GM18951 (cell line): ENCODE data around the gene USP11.

ENCODE experiments used
- POLR2A ChIP-seq: IDR thresholded peaks from 4 replicates; pipeline ENCODE4 v1.6.1; 2011; ENCODE audit warnings: mild to moderate bottlenecking; ENCODE audit not compliant: insufficient read length, insufficient read depth; ENCODE audit errors: extremely low read depth
- in situ Hi-C: fragments of 300-500 bp; cut with MboI; formaldehyde crosslinking; loops from one replicate; pipeline ENCODE4 v1.12.0; 2022; ENCODE audit warnings: low sequenced_read_pairs, mixed read lengths, inconsistent platforms; ENCODE audit not compliant: unreplicated experiment

USP11 gene

DNA sequence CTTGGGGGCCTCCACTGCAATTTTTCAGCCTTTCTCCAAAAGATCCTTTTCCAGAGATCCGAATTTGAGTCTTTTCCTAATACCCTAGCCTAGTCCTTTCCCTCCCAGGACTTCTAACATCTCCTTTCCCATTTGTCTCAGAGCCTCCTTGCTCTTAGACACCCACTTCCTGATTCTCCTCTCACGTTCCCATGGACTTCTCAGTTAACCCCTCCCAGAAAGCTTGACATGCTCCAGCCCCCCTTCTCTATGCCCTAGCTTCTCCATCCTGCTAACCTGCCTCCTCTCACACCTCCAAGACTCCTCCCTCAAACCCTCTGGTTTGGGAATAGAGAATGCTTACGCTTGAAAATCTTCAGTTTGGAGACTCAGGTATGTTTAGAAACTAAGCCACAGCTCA, 36.7 kb upstream of the USP11 start:
- in situ Hi-C loops, result loop anchor here (25.0 kb wide), 1 partner anchor 316 kb away; no protein-coding TSS in a partner anchor

DNA sequence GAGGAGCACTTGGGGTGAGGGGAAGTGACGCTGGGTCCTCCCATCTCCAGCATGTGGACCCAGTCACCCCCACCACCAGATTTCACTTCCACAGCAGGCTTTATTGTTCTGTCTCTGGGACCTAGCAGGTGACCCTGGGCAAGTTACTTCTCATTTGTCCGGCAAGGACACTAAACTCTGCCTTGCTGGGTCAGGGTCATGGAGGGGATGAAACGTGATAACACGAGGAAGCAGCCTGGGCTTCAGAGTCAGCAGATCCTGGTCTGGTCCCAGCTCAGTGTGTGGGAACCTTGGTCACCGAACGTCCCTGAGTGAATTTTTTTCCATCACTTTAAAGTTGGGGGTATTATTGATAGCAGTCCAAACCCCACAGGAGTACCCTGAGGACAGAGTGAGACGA, 35.3 kb upstream of the USP11 start:
- TF ChIP-seq POLR2A, result no peak
- in situ Hi-C loops, result loop anchor here (25.0 kb wide), 1 partner anchor 315 kb away; no protein-coding TSS in a partner anchor

More for the DNA sequence above, 36.7 kb upstream of the USP11 start:
- no peak for TF ChIP-seq POLR2A

DNA sequence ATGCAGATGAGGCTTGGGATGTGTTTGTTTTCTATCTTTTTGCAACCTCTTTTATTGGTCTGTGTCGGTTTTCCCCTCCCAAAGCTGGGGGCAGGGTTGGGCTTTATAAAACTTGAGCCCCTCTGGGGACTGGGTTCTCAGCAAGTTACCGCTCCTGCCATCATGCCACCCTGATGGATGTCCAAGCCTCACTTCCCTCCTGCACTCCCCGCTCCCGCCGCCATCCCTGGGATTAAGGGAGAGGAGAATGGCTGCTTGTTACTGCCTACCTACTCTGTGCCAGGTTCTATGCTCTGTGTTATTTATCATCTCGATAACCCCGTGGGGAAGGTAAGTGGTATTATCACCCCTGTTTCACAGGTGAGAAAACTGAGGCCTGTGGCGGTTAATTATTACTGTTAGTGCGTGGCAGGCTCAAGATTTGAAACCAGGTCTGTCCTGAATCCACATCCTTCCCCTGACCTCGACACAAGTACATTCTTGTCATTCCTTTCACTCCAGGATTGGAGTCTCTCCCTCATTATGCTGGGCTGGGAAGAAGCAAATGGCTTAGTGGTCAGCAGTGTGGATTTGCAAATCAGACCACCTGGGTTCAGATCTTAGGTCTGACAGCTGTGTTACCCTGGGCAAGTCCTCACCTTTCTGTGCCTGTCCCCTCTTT, 34.7 kb upstream of the USP11 start:
- TF ChIP-seq POLR2A, result no peak
- in situ Hi-C loops, result loop anchor here (25.0 kb wide), 1 partner anchor 314 kb away; no protein-coding TSS in a partner anchor

DNA sequence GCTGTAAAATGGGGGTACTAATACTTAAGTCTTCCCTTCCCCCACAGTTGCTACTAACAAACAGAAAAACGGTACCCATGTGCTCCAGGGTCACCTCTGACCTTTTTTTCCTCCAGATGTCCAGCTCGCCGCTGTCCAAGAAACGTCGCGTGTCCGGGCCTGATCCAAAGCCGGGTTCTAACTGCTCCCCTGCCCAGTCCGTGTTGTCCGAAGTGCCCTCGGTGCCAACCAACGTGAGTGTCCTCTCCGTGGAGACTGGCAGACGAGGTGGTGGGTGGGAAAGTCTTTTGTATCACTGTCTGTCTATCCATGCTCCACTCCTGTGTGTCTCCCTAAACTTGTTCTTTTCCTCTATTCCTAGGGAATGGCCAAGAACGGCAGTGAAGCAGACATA, 34.1 kb upstream of the USP11 start:
- in situ Hi-C loops, result loop anchor here (25.0 kb wide), 1 partner anchor 314 kb away; no protein-coding TSS in a partner anchor

DNA sequence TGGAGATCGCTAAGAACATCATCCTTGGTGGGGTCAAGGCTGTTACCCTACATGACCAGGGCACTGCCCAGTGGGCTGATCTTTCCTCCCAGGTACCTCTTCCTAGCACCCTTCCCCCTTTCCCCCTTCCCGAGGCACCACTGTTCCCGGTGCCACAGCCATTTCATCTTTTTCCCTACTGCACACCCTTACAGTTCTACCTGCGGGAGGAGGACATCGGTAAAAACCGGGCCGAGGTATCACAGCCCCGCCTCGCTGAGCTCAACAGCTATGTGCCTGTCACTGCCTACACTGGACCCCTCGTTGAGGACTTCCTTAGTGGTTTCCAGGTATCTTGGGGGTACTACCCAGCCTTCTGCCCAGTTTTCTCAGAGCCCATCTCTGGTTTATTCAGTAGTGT, 33.5 kb upstream of the USP11 start:
- in situ Hi-C loops, result loop anchor here (25.0 kb wide), 1 partner anchor 313 kb away; no protein-coding TSS in a partner anchor
- no peak for TF ChIP-seq POLR2A

More for the DNA sequence above, 34.1 kb upstream of the USP11 start:
- no peak for TF ChIP-seq POLR2A

DNA sequence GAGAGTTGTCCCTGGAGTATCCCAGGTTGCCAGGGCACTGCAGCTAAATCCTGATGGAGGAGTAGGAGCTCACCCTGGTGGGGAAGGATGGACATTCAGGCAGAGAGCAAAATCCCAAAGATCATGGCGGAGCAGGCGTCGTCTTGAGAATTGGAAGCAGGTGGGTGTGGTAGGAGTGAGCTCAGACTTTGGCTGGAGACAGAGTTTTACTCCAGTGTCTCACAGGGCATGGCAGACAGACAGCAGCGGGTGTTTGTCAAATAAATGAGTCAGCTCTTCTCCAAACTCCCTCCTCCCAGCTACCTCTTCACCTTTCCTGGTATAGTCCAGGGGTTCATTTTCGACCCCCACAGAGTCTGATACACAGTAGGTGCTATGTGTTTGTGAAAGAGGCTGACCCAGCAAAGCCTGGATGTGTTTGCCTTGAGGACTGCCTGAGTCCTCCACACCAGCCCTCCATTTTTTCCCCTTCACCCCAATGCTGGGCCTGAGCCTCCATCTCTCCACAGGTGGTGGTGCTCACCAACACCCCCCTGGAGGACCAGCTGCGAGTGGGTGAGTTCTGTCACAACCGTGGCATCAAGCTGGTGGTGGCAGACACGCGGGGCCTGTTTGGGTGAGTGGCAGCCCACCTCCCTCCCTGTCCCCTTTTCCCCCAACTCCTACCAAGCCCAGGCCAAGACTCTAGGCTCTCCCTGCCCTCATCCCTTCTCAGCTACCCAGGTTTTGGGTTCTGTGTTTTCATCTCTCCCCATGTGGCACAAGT, 32.2 kb upstream of the USP11 start:
- in situ Hi-C loops, result no loop called here

DNA sequence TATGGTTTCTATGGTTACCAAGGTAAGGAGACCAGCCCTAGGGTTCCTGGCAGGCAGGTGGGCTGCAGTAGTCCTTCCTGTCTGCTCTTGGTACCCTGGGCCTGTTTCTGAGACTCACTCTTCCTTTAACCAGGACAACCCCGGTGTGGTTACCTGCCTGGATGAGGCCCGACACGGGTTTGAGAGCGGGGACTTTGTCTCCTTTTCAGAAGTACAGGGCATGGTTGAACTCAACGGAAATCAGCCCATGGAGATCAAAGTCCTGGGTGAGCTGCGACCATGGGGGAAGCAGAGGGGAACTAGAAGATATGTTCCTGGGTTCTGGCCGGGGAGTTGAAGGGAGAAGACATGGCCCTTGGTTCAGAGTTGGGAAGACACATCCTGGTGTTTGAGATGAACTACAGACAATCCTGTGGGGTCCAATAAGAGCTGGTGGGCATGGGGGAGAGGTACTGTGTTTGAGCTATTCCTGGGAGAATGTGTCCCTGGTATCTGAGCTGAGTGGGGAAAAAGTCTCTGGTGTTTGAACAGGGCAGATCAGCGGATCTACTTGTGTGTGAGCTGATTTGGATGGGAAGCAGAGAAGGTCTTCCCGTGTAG, 31.4 kb upstream of the USP11 start:
- in situ Hi-C loops, result no loop called here
- TF ChIP-seq POLR2A, result no peak

More for the DNA sequence above, 32.2 kb upstream of the USP11 start:
- no peak for TF ChIP-seq POLR2A

DNA sequence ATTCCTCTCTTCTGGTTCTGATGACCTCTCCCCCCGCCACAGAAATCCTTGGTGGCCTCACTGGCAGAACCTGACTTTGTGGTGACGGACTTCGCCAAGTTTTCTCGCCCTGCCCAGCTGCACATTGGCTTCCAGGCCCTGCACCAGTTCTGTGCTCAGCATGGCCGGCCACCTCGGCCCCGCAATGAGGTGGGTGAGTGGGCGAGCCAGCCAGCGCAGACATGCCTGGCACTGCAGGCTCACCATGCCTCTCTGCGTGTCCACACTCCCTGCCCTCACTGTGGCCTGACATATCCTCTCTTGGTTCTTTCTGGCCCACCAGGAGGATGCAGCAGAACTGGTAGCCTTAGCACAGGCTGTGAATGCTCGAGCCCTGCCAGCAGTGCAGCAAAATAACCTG, 30.5 kb upstream of the USP11 start:
- no peak for TF ChIP-seq POLR2A
- in situ Hi-C loops, result no loop called here

DNA sequence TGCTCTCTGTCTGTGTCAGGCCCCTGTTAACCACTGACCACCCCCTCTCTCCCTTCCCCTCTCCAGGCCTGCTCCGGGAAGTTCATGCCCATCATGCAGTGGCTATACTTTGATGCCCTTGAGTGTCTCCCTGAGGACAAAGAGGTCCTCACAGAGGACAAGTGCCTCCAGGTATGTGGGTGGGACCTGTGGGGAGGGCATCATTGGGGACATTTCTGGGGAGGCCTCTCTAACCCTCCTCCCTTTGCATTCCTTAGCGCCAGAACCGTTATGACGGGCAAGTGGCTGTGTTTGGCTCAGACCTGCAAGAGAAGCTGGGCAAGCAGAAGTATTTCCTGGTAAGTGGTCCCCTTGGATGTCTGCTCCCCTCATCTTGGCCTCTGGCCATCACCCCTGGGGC, 29.9 kb upstream of the USP11 start:
- in situ Hi-C loops, result no loop called here
- no peak for TF ChIP-seq POLR2A

DNA sequence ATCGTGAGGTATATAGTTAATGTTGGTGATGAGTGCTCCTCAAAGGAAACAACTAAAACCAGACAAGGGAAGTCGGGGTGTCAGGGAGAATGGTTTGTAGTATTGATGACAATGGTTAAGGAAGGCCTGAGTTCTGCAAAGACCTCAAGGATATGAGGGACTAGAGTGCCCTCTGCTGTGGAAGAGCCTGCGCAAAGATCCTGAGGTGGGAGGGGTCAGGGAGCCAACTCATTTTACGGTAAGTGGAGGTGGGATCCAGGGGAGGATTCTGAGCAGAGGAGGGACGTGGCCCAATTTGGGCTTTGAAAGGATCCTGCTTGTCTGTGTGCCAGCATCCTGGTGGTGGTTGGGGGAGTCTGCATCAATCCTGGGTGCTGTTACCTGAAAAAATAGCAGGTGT, 27.8 kb upstream of the USP11 start:
- TF ChIP-seq POLR2A, result no peak
- in situ Hi-C loops, result no loop called here

DNA sequence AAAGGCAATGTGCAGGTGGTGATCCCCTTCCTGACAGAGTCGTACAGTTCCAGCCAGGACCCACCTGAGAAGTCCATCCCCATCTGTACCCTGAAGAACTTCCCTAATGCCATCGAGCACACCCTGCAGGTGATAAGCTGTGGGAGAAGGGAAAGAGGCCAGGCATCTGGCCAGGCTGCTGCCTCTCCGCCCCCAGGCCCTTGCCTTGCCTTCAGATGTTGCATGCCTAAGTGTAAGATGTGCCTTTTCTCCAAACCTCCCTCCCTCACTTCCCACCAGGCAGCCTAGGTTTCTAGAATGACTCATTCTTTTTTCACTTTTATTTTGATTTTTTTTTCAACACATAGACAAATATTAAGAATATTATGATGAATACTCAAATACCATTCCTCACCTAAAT, 26.5 kb upstream of the USP11 start:
- TF ChIP-seq POLR2A, result no peak
- in situ Hi-C loops, result no loop called here

DNA sequence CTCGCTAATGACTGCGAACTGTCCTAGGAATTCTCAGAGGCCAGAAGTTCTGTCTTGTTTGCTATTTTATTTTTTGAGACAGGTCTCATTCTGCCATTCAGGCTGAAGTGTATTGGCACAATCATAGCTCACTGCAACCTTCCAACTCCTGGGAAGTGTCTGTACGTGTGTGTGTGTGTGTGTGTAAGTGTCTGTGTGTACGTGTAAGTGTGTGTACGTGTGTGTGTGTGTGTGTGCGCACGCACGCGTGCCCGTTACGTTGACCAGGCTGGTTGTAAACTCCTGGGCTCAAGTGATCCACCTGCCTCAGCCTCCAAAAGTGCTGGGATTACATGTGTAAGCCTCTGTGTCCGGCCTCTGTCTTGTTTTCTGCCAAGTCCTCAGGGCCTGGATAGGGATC, 24.7 kb upstream of the USP11 start:
- in situ Hi-C loops, result no loop called here
- no peak for TF ChIP-seq POLR2A

DNA sequence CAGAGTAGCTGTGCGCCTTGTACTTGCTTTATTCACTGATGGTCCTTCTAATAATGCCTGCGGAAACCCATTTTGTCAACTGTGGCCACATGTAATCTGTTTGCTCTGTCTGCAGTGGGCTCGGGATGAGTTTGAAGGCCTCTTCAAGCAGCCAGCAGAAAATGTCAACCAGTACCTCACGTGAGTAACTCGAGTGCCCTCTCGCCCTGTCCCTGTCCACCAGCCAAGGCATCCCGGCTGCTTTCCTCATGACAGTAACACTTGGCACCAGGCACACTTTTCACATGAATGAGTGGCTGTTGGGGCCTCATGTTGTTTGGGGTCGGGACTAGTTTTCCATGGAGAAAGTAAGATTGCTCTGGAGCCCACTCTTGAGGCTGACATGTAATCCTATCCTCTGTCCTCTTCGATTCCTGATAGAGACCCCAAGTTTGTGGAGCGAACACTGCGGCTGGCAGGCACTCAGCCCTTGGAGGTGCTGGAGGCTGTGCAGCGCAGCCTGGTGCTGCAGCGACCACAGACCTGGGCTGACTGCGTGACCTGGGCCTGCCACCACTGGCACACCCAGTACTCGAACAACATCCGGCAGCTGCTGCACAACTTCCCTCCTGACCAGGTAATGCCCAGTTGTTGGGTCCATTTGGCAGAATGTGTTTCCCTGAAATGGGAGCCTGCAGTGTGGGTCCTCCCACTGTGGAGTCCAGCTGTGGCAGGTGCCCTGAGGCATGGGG, 23.1 kb upstream of the USP11 start:
- TF ChIP-seq POLR2A, result no peak
- in situ Hi-C loops, result no loop called here

DNA sequence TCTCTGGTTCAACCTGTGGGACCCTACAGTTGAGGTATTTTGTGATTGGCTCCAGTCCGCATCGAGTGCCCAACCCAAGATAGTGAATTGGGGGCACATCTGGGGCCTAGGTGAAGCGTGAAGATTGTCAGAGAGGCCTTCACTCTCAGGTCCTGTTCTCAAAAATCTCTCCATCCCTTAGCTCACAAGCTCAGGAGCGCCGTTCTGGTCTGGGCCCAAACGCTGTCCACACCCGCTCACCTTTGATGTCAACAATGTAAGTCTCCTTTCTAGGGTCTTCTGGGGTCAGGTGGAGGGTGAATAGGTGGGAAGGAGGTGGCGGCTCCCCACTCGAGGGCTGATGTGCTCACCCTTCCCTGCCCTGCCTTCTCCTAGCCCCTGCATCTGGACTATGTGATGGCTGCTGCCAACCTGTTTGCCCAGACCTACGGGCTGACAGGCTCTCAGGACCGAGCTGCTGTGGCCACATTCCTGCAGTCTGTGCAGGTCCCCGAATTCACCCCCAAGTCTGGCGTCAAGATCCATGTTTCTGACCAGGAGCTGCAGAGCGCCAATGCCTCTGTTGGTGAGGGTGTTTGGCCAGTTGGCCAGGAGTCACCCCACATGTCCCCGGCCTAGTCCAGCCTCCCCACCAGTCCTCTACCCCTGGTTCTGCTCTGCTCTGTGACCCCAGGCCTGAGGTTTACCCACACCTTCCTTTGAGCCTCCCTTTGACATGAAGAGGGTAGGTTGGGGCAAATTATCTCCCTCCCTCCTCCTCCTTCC, 22.0 kb upstream of the USP11 start:
- no peak for TF ChIP-seq POLR2A
- in situ Hi-C loops, result no loop called here
